Erythroblast (primary cell): Measurements from ENCODE around the gene UBL5.

Experiments
- GATA1 ChIP-seq: IDR thresholded peaks from 2 replicates; pipeline ENCODE4 v1.6.1; 2011; ENCODE audit warnings: low read depth, mild to moderate bottlenecking, control low read depth, low read length, moderate library complexity
- POLR2A ChIP-seq: IDR thresholded peaks from 2 replicates; pipeline ENCODE4 v1.6.1; 2011; ENCODE audit warnings: mild to moderate bottlenecking, low read length

DNA sequence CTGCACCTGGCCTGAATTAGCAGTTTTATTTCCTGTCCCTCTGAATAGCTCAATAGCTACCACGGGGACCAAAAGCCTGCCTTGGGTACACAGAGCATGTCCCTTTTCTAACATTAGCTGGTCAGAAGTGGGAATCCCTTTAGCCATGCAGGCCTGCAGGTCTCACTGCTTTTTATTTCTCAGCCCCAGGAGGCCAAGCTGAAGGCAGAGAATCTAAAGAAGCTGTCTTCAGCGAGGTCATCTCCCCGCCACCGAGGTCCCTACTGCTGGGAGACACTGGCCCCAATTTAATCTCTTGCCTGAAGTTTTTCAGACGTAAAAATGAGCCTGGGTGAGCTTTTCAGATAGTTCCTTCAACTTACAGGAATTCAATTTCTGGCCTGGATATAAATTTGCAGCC lies 48.1 kb downstream of the UBL5 start:
- TF ChIP-seq POLR2A, result no peak
- no peak for TF ChIP-seq GATA1
